ENCODE measurements around the gene OR8H1. TPM values are rescaled to one million over a fixed set of nuclear protein-coding genes. Genes with fewer than 3 reads are reported as not detected.

The OR8H1 gene
- total and polyA plus RNA-seq, 4 donors: not detected

DNA sequence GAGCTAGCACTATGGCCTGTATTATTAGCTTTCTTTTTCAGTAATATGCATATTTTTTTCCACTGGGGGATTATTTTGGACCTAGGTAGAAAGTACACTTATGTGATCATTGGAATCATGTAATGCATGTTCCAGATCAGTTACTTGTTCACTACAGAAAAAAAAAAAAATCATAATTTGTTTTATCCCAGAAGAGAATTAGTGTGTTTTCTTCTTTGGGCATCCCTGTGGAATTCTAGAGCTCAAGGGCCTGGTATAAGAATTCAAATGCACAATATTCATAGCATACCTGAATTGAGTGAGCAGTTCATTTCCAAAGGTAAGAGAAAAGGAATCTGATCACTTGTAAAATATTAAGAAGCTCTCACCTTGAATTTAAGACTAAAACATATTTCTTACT lies 18.2 kb downstream of the OR8H1 start, which contains the start of gene OR5T1:
Gene OR5T1 (plus strand): TSS at position 301 of the 400 bp plus-strand sequence. CDS start 1,485 bp downstream, outside the sequence.
- TF ChIP-seq, protein P1, sequence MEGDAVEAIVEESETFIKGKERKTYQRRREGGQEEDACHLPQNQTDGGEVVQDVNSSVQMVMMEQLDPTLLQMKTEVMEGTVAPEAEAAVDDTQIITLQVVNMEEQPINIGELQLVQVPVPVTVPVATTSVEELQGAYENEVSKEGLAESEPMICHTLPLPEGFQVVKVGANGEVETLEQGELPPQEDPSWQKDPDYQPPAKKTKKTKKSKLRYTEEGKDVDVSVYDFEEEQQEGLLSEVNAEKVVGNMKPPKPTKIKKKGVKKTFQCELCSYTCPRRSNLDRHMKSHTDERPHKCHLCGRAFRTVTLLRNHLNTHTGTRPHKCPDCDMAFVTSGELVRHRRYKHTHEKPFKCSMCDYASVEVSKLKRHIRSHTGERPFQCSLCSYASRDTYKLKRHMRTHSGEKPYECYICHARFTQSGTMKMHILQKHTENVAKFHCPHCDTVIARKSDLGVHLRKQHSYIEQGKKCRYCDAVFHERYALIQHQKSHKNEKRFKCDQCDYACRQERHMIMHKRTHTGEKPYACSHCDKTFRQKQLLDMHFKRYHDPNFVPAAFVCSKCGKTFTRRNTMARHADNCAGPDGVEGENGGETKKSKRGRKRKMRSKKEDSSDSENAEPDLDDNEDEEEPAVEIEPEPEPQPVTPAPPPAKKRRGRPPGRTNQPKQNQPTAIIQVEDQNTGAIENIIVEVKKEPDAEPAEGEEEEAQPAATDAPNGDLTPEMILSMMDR (IDR thresholded peaks at IDR 0.05; ENCODE audit: control extremely low read depth, extremely low read depth): no peak
- no peak for DNase-seq
- H3K4me3 ChIP-seq: no peak within 1 kb of the TSS
- H3K9ac ChIP-seq (ENCODE audit: insufficient read depth in 1 of 2, low read length in 2 of 2): no peak within 1 kb of the TSS
- H3K9me3 ChIP-seq (ENCODE audit: control insufficient read depth in 4 of 4, insufficient read depth in 3 of 4, low read length in 3 of 4): peaks cover 0 to 4% (median 0%) of the 10 kb centered on the region in 4 donors
- H3K36me3 ChIP-seq (ENCODE audit: control insufficient read depth in 4 of 4, insufficient read depth in 4 of 4, low read length in 4 of 4): no peaks in the 10 kb centered on the region
- no peak for ATAC-seq (ENCODE audit: insufficient read depth, low FRiP score)
- H3K4me1 ChIP-seq (ENCODE audit: control insufficient read depth in 5 of 5, insufficient read depth in 5 of 5, low read length in 5 of 5): no peaks in the 10 kb centered on the region
- H3K27me3 ChIP-seq (ENCODE audit: control insufficient read depth in 3 of 3, insufficient read depth in 3 of 3, low read length in 2 of 3): no peaks in the 10 kb centered on the region
- no peak within 1 kb of the TSS for H3K27ac ChIP-seq (ENCODE audit: low read depth in 1 of 2, low read length in 1 of 2)

DNA sequence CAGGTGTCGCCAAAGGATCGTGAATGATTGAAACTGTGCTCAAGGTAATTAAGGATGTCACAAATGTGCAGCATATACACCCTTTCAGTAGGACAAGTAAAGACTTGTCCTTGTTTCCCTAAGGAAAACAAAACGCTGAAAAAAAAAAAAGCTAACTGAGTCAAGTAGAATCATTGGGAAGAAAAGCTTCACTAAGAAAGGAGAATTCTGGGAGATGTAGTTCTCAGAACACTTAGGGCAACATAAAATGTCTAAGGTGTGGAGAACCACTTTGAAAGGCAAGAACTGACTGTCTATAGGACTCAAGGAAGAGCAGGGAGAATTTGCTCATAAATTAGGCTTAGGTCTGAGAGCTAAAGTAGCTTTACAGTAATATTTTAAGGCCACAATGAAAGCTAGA lies 21.0 kb downstream of the OR8H1 start:
- ATAC-seq (ENCODE audit: insufficient read depth, low FRiP score) (no peak), DNase-seq (no peak)
- H3K27me3 ChIP-seq (ENCODE audit: control insufficient read depth in 3 of 3, insufficient read depth in 3 of 3, low read length in 2 of 3): no peaks in the 10 kb centered on the region
- no peak overlapping the region for H3K27ac ChIP-seq (ENCODE audit: low read depth in 1 of 2, low read length in 1 of 2)
- H3K4me1 ChIP-seq (ENCODE audit: control insufficient read depth in 5 of 5, insufficient read depth in 5 of 5, low read length in 5 of 5): no peaks in the 10 kb centered on the region
- TF ChIP-seq, protein P1 (IDR thresholded peaks at IDR 0.05; ENCODE audit: control extremely low read depth, extremely low read depth): no peak
- no peak overlapping the region for H3K4me3 ChIP-seq
- 61 to 65% methylated on average over 3 of the region's 3 CpGs for WGBS, 2 donors
- H3K9me3 ChIP-seq (ENCODE audit: control insufficient read depth in 4 of 4, insufficient read depth in 3 of 4, low read length in 3 of 4): peaks cover 0 to 6% (median 0%) of the 10 kb centered on the region in 4 donors
- H3K36me3 ChIP-seq (ENCODE audit: control insufficient read depth in 4 of 4, insufficient read depth in 4 of 4, low read length in 4 of 4): no peaks in the 10 kb centered on the region
- H3K9ac ChIP-seq (ENCODE audit: insufficient read depth in 1 of 2, low read length in 2 of 2): no peak overlapping the region

DNA sequence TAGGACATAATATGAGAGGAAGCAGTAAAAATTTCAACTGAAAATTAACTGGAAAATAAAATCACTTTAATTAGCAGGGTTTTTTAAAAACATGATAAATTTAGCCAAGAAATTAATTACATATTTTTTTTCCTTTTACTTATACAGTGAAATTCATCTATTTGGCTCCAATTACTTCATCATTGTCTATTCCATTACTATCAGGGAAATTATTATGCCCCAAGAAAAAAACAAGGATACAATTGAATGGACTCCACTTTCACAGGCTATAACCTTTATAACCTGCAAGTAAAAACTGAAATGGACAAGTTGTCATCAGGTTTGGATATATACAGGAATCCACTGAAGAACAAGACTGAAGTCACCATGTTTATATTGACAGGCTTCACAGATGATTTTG lies 40.1 kb downstream of the OR8H1 start, which contains the start of gene OR5T3:
Gene OR5T3 (plus strand): TSS at position 301 of the 400 bp plus-strand sequence. CDS start 0 bp downstream, at position 301.
- TF ChIP-seq, protein P1 (IDR thresholded peaks at IDR 0.05; ENCODE audit: control extremely low read depth, extremely low read depth): no peak
- Histone ChIP-seq H3K27me3 (ENCODE audit: control insufficient read depth in 3 of 3, insufficient read depth in 3 of 3, low read length in 2 of 3) (no peaks in the 10 kb centered on the region), H3K9me3 (ENCODE audit: control insufficient read depth in 4 of 4, insufficient read depth in 3 of 4, low read length in 3 of 4) (peaks cover 0 to 3% (median 0%) of the 10 kb centered on the region in 4 donors), H3K9ac (ENCODE audit: insufficient read depth in 1 of 2, low read length in 2 of 2) (no peak within 1 kb of the TSS), H3K4me1 (ENCODE audit: control insufficient read depth in 5 of 5, insufficient read depth in 5 of 5, low read length in 5 of 5) (no peaks in the 10 kb centered on the region), H3K27ac (ENCODE audit: low read depth in 1 of 2, low read length in 1 of 2) (no peak within 1 kb of the TSS), H3K36me3 (ENCODE audit: control insufficient read depth in 4 of 4, insufficient read depth in 4 of 4, low read length in 4 of 4) (no peaks in the 10 kb centered on the region), H3K4me3 (no peak within 1 kb of the TSS)
- DNase-seq (no peak), ATAC-seq (ENCODE audit: insufficient read depth, low FRiP score) (no peak)

Other genes with a start within 250 kb of the OR8H1 start
- not detected for gene OR8I2, start 198.9 kb downstream of the OR8H1 start, total RNA-seq
- not detected for gene OR8I2, start 198.9 kb downstream of the OR8H1 start, polyA plus RNA-seq
- not detected for gene OR8H2, start 188.6 kb downstream of the OR8H1 start, total RNA-seq
- not detected for gene OR8H2, start 188.6 kb downstream of the OR8H1 start, polyA plus RNA-seq
- gene OR8H3, start 169.9 kb downstream of the OR8H1 start, total RNA-seq: not detected
- gene OR8H3, start 169.9 kb downstream of the OR8H1 start, polyA plus RNA-seq: not detected
- not detected for gene OR8J3, start 152.1 kb downstream of the OR8H1 start, total RNA-seq
- gene OR8J3, start 152.1 kb downstream of the OR8H1 start, polyA plus RNA-seq: not detected
- gene OR8K5, start 131.9 kb downstream of the OR8H1 start, total RNA-seq: not detected
- not detected for gene OR8K5, start 131.9 kb downstream of the OR8H1 start, polyA plus RNA-seq
- not detected for gene OR5J2, start 115.6 kb downstream of the OR8H1 start, total RNA-seq
- not detected for gene OR5J2, start 115.6 kb downstream of the OR8H1 start, polyA plus RNA-seq
- not detected for gene OR5T2, start 58.0 kb downstream of the OR8H1 start, total RNA-seq
- not detected for gene OR5T2, start 58.0 kb downstream of the OR8H1 start, polyA plus RNA-seq
- not detected for gene OR5T3, start 40.0 kb downstream of the OR8H1 start, total RNA-seq
- not detected for gene OR5T3, start 40.0 kb downstream of the OR8H1 start, polyA plus RNA-seq
- not detected for gene OR5T1, start 18.1 kb downstream of the OR8H1 start, total RNA-seq
- not detected for gene OR5T1, start 18.1 kb downstream of the OR8H1 start, polyA plus RNA-seq
- not detected for gene OR8K3, start 22.9 kb upstream of the OR8H1 start, total RNA-seq
- gene OR8K3, start 22.9 kb upstream of the OR8H1 start, polyA plus RNA-seq: not detected
- not detected for gene OR8K1, start 53.8 kb upstream of the OR8H1 start, total RNA-seq
- not detected for gene OR8K1, start 53.8 kb upstream of the OR8H1 start, polyA plus RNA-seq
- not detected for gene OR8J1, start 62.0 kb upstream of the OR8H1 start, total RNA-seq
- gene OR8J1, start 62.0 kb upstream of the OR8H1 start, polyA plus RNA-seq: not detected
- not detected for gene OR8U1, start 83.4 kb upstream of the OR8H1 start, total RNA-seq
- gene OR8U1, start 83.4 kb upstream of the OR8H1 start, polyA plus RNA-seq: not detected
- not detected for gene OR5AL1, start 120.4 kb upstream of the OR8H1 start, total RNA-seq
- gene OR5AL1, start 120.4 kb upstream of the OR8H1 start, polyA plus RNA-seq: not detected
- gene OR5M3, start 181.1 kb upstream of the OR8H1 start, total RNA-seq: not detected
- not detected for gene OR5M3, start 181.1 kb upstream of the OR8H1 start, polyA plus RNA-seq
- not detected for gene OR5M8, start 199.1 kb upstream of the OR8H1 start, total RNA-seq
- gene OR5M8, start 199.1 kb upstream of the OR8H1 start, polyA plus RNA-seq: not detected